ENCODE measurements around the gene FZR1. TPM values are rescaled to one million over a fixed set of nuclear protein-coding genes. Genes with fewer than 3 reads are reported as not detected.

The FZR1 gene
- total RNA-seq, 6 experiments from 2014 or later, result 18.7 to 34.1 (median 23.8) TPM

- peaks cover 0 to 13% (median 5%) of the 10 kb centered on the region in 4 donors for H3K4me1 ChIP-seq
- peaks cover 0 to 14% (median 3%) of the 10 kb centered on the region in 4 donors for H3K36me3 ChIP-seq
- TF ChIP-seq CTCF (IDR thresholded peaks at IDR 0.05) (no peak), POLR2A (IDR thresholded peaks at IDR 0.05) (no peak)
- 21% methylated on average over 16 of the region's 18 CpGs for WGBS (ENCODE audit: insufficient coverage, low coverage, low lambda C conversion rate, missing lambda C conversion rate)
- DNase-seq (no peak), ATAC-seq (peak; percentile 6 to 14 (median 8))
- peak overlapping the region; percentile 89 to 100 (median 99) for H3K27ac ChIP-seq
- H3K4me3 ChIP-seq, result peak overlapping the region; percentile 92 to 99 (median 99)
- intact Hi-C loops (cut with DNase I), result no loop called here
- no peaks in the 10 kb centered on the region for H3K9me3 ChIP-seq
- H3K27me3 ChIP-seq, result no peaks in the 10 kb centered on the region
Measured at GRCh38 chr19:3499738-3500428, 6.2 kb upstream of the FZR1 start.

GRCh38 chr19:3500429-3501101 lies 5.5 kb upstream of the FZR1 start, which contains the start of gene DOHH:
Gene DOHH, minus strand, starts transcription at chr19:3500674. Its CDS starts 3,860 bp downstream, at chr19:3496814.
- intact Hi-C loops (cut with DNase I), result no loop called here
- peaks cover 0 to 9% (median under 1%) of the 10 kb centered on the region in 4 donors for H3K36me3 ChIP-seq
- WGBS (ENCODE audit: insufficient coverage, low coverage, low lambda C conversion rate, missing lambda C conversion rate), result under 1% methylated on average over 15 of the region's 52 CpGs

GRCh38 chr19:3501780-3502179 lies 4.3 kb upstream of the FZR1 start:
- intact Hi-C loops (cut with DNase I), result no loop called here
- Histone ChIP-seq H3K9me3 (no peaks in the 10 kb centered on the region), H3K4me1 (peaks cover 0 to 19% (median 7%) of the 10 kb centered on the region in 4 donors), H3K4me3 (no peak overlapping the region), H3K27ac (no peak overlapping the region), H3K36me3 (no peaks in the 10 kb centered on the region), H3K27me3 (no peaks in the 10 kb centered on the region)
- DNase-seq, result no peak
- TF ChIP-seq POLR2A (IDR thresholded peaks at IDR 0.05) (no peak), CTCF (IDR thresholded peaks at IDR 0.05) (no peak)
- no peak for ATAC-seq
- 84% methylated on average over 3 of the region's 3 CpGs for WGBS (ENCODE audit: insufficient coverage, low coverage, low lambda C conversion rate, missing lambda C conversion rate)

More at GRCh38 chr19:3500429-3501101, 5.5 kb upstream of the FZR1 start, which contains the start of gene DOHH:
- H3K4me3 ChIP-seq, result peak within 1 kb of the TSS; percentile 92 to 99 (median 99)
- peak; percentile 70 for TF ChIP-seq POLR2A (IDR thresholded peaks at IDR 0.05)
- no peak for TF ChIP-seq CTCF (IDR thresholded peaks at IDR 0.05)
- peak; percentile 95 to 97 (median 97) for DNase-seq
- ATAC-seq, result peak; percentile 90 to 95 (median 92)
- peaks cover 0 to 19% (median 7%) of the 10 kb centered on the region in 4 donors for H3K4me1 ChIP-seq
- H3K27ac ChIP-seq, result peak within 1 kb of the TSS; percentile 89 to 100 (median 99)
- H3K27me3 ChIP-seq, result no peaks in the 10 kb centered on the region
- H3K9me3 ChIP-seq, result no peaks in the 10 kb centered on the region

- H3K9me3 ChIP-seq, result no peaks in the 10 kb centered on the region
- TF ChIP-seq POLR2A (IDR thresholded peaks at IDR 0.05) (no peak), CTCF (IDR thresholded peaks at IDR 0.05) (no peak)
- WGBS (ENCODE audit: insufficient coverage, low coverage, low lambda C conversion rate, missing lambda C conversion rate), result 69% methylated on average over 7 of the region's 13 CpGs
- H3K36me3 ChIP-seq, result no peaks in the 10 kb centered on the region
- H3K27ac ChIP-seq, result no peak overlapping the region
- DNase-seq, result peak in 1 of 3 donors; percentile 48
- no peak overlapping the region for H3K4me3 ChIP-seq
- peaks cover 0 to 19% (median 7%) of the 10 kb centered on the region in 4 donors for H3K4me1 ChIP-seq
- no peaks in the 10 kb centered on the region for H3K27me3 ChIP-seq
- ATAC-seq, result no peak
- intact Hi-C loops (cut with DNase I), result no loop called here
Measured at GRCh38 chr19:3503036-3503572, 3.0 kb upstream of the FZR1 start.
